OCI-LY1 (cell line): ENCODE measurements around the gene AP5S1.

ENCODE experiments used
- H2AFZ ChIP-seq: fragments of 200-600 bp; sonication (generic), shearing (Covaris generic); 2 replicates; pipeline ENCODE4 v1.6.0; 2014; ENCODE audit warnings: antibody characterized with exemption, mild to moderate bottlenecking, low read length
- H3F3A ChIP-seq: fragments of 200-600 bp; sonication (generic), shearing (Covaris generic); 2 replicates; pipeline ENCODE4 v1.6.0; 2014; ENCODE audit warnings: mild to moderate bottlenecking, antibody characterized with exemption, low read length, moderate library complexity; ENCODE audit not compliant: insufficient read depth
- H3K27ac ChIP-seq: fragments of 200-600 bp; sonication (generic); 2 replicates; pipeline ENCODE4 v1.5.1; 2014; ENCODE audit warnings: low read length, mixed run types, mild to moderate bottlenecking, low read depth; ENCODE audit not compliant: poor library complexity, severe bottlenecking
- H3K27me3 ChIP-seq: fragments of 200-600 bp; sonication (generic); 2 replicates; pipeline ENCODE4 v1.6.0; 2014; ENCODE audit warnings: antibody characterized with exemption, mild to moderate bottlenecking, low read length, moderate library complexity; ENCODE audit not compliant: insufficient read depth
- H3K36me3 ChIP-seq: fragments of 200-600 bp; sonication (generic); 2 replicates; pipeline ENCODE4 v1.6.1; 2014; ENCODE audit warnings: mild to moderate bottlenecking, antibody characterized with exemption, low read length, moderate library complexity, mixed read lengths; ENCODE audit not compliant: insufficient read depth
- H3K4me1 ChIP-seq: fragments of 200-600 bp; sonication (generic); 2 replicates; pipeline ENCODE4 v1.5.1; 2014; ENCODE audit warnings: mild to moderate bottlenecking, low read length, moderate library complexity; ENCODE audit not compliant: insufficient read depth, severe bottlenecking
- H3K4me2 ChIP-seq: fragments of 200-600 bp; sonication (generic), shearing (Covaris generic); 2 replicates; pipeline ENCODE4 v1.6.1; 2014; ENCODE audit warnings: low read length
- H3K4me3 ChIP-seq: fragments of 200-600 bp; sonication (generic); 2 replicates; pipeline ENCODE4 v1.5.1; 2014; ENCODE audit warnings: low read length, low read depth, mild to moderate bottlenecking, mixed read lengths; ENCODE audit not compliant: poor library complexity, severe bottlenecking
- H3K79me2 ChIP-seq: fragments of 200-600 bp; shearing (Covaris generic); 2 replicates; pipeline ENCODE4 v1.6.1; 2016; ENCODE audit warnings: mixed run types, low read length, mixed read lengths; ENCODE audit not compliant: insufficient read depth
- H3K9ac ChIP-seq: fragments of 200-600 bp; sonication (generic), shearing (Covaris generic); 2 replicates; pipeline ENCODE4 v1.6.1; 2014; ENCODE audit warnings: mild to moderate bottlenecking, low read length, mixed read lengths
- H3K9me2 ChIP-seq: fragments of 200-600 bp; sonication (generic), shearing (Covaris generic); 2 replicates; pipeline ENCODE4 v1.6.1; 2014; ENCODE audit warnings: low read depth, mild to moderate bottlenecking, low read length, mixed read lengths
- H3K9me3 ChIP-seq: fragments of 200-600 bp; shearing (Covaris generic); 2 replicates; pipeline ENCODE4 v1.6.1; 2014; ENCODE audit warnings: low read length, mixed read lengths
- H4K20me1 ChIP-seq: fragments of 200-600 bp; sonication (generic), shearing (Covaris generic); 2 replicates; pipeline ENCODE4 v1.6.0; 2016; ENCODE audit warnings: mild to moderate bottlenecking, low read length; ENCODE audit not compliant: insufficient read depth
- EZH2 ChIP-seq: fragments of 200-600 bp; sonication (generic), shearing (Covaris generic); IDR thresholded peaks from 2 replicates; pipeline ENCODE4 v1.8.0; 2017; ENCODE audit warnings: borderline replicate concordance, mixed run types, mild to moderate bottlenecking, antibody characterized with exemption, low read length, moderate library complexity, mixed read lengths
- TF ChIP-seq, protein P1 (sequence below): fragments of 200-600 bp; sonication (generic), shearing (Covaris generic); IDR thresholded peaks from 2 replicates; pipeline ENCODE4 v1.5.1; 2017; ENCODE audit warnings: mild to moderate bottlenecking, antibody characterized with exemption, low read length, moderate library complexity, mixed read lengths

Gene AP5S1

DNA sequence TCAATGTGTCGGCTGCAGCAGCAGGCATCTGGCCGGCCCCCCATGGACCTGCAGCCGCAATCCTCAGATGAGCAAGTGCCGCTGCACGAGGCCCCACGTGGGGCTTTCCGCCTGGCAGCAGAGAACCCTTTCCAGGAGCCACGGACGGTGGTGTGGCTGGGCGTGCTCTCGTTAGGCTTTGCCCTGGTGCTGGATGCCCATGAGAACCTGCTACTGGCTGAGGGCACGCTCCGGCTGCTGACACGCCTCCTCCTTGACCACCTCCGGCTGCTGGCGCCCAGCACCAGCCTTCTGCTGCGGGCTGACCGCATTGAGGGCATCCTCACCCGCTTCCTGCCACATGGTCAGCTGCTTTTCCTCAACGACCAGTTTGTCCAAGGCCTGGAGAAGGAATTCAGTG is 3.5 kb downstream of the AP5S1 start:
- TF ChIP-seq EZH2, result no peak
- TF ChIP-seq, protein P1, sequence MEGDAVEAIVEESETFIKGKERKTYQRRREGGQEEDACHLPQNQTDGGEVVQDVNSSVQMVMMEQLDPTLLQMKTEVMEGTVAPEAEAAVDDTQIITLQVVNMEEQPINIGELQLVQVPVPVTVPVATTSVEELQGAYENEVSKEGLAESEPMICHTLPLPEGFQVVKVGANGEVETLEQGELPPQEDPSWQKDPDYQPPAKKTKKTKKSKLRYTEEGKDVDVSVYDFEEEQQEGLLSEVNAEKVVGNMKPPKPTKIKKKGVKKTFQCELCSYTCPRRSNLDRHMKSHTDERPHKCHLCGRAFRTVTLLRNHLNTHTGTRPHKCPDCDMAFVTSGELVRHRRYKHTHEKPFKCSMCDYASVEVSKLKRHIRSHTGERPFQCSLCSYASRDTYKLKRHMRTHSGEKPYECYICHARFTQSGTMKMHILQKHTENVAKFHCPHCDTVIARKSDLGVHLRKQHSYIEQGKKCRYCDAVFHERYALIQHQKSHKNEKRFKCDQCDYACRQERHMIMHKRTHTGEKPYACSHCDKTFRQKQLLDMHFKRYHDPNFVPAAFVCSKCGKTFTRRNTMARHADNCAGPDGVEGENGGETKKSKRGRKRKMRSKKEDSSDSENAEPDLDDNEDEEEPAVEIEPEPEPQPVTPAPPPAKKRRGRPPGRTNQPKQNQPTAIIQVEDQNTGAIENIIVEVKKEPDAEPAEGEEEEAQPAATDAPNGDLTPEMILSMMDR, result no peak
- Histone ChIP-seq H2AFZ (no peak overlapping the region), H3K4me1 (peaks cover 18% of the 10 kb centered on the region)

DNA sequence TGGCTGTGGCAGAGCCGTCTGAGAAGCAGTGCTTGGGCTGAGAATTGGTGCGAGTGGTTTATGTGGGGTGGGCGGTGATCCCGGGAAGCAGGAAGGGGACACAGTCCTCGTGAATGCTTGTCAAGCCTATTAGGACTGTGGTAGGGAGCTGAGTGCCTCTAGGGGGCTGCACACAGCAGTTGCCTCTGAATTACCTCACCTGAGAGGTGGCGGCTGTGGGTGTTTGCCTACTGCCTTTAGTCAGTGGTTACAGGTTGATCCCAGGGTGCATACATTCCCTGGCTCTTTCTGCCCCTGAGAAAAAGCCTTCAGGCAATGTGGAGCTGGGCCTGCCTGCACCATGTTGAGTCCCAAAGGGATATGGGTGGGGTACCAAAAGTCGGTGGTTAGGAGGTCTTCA is 5.2 kb downstream of the AP5S1 start:
- Histone ChIP-seq H4K20me1 (no peaks in the 10 kb centered on the region), H3K36me3 (peaks cover 36% of the 10 kb centered on the region), H3F3A (no peaks in the 10 kb centered on the region), H3K9ac (no peak overlapping the region), H3K79me2 (no peaks in the 10 kb centered on the region), H2AFZ (no peak overlapping the region), H3K4me3 (no peak overlapping the region), H3K27ac (no peak overlapping the region), H3K9me2 (no peaks in the 10 kb centered on the region), H3K4me1 (peaks cover 8% of the 10 kb centered on the region), H3K27me3 (no peaks in the 10 kb centered on the region), H3K9me3 (no peaks in the 10 kb centered on the region), H3K4me2 (no peak overlapping the region)
- TF ChIP-seq, protein P1, result peak; percentile 14; the same call in 1 of the 2 replicates
- TF ChIP-seq EZH2, result no peak

More for the DNA sequence above, 3.5 kb downstream of the AP5S1 start:
- peaks cover 31% of the 10 kb centered on the region for H3K36me3 ChIP-seq
- no peaks in the 10 kb centered on the region for H3K9me3 ChIP-seq
- H3K4me2 ChIP-seq, result no peak overlapping the region
- no peaks in the 10 kb centered on the region for H4K20me1 ChIP-seq
- H3K9me2 ChIP-seq, result no peaks in the 10 kb centered on the region
- H3K79me2 ChIP-seq, result no peaks in the 10 kb centered on the region
- no peak overlapping the region for H3K27ac ChIP-seq
- H3K9ac ChIP-seq, result no peak overlapping the region
- H3K27me3 ChIP-seq, result no peaks in the 10 kb centered on the region
- no peak overlapping the region for H3K4me3 ChIP-seq
- no peaks in the 10 kb centered on the region for H3F3A ChIP-seq

DNA sequence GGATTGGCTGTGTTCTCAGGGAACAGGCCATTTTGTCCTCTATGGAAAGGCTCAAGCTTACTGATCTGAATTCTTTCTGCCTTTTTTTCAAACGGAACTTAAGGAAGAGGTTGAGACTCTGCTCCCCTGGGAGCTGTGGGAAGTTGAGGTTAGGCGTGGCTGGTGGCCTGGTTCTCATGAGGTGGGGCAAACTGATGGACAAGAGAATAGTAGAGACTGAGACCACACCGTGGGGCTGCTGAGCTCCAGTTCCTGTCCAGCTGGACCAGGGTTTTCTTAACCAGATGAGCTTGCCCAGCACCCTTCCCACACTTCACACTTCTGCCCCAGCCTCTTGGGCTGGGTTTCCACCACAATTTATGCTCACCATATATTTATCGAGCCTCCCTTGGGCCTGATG is 6.1 kb downstream of the AP5S1 start:
- no peak overlapping the region for H3K4me3 ChIP-seq

More for the DNA sequence above, 6.1 kb downstream of the AP5S1 start:
- no peak overlapping the region for H3K9ac ChIP-seq
- H3K4me2 ChIP-seq, result no peak overlapping the region
- no peaks in the 10 kb centered on the region for H3K9me2 ChIP-seq
- no peak overlapping the region for H2AFZ ChIP-seq
- H3F3A ChIP-seq, result no peaks in the 10 kb centered on the region
- H3K4me1 ChIP-seq, result peaks cover 3% of the 10 kb centered on the region
- H3K9me3 ChIP-seq, result no peaks in the 10 kb centered on the region
- no peaks in the 10 kb centered on the region for H3K27me3 ChIP-seq
- H3K27ac ChIP-seq, result no peak overlapping the region
- no peaks in the 10 kb centered on the region for H4K20me1 ChIP-seq
- TF ChIP-seq, protein P1, result no peak
- no peak for TF ChIP-seq EZH2
- H3K36me3 ChIP-seq, result peaks cover 36% of the 10 kb centered on the region
- H3K79me2 ChIP-seq, result no peaks in the 10 kb centered on the region
